ENCODE results near the gene JAK3. TPM values are rescaled to one million over a fixed set of nuclear protein-coding genes. Genes with fewer than 3 reads are reported as not detected.
"Not testable (repeated sequence)": the region's sequence is repeated elsewhere in the genome, so short reads cannot be mapped to it uniquely, and the experiment has no call there.

The JAK3 gene
- total RNA-seq = 1.5 TPM
- long read RNA-seq = 0 reads

DNA sequence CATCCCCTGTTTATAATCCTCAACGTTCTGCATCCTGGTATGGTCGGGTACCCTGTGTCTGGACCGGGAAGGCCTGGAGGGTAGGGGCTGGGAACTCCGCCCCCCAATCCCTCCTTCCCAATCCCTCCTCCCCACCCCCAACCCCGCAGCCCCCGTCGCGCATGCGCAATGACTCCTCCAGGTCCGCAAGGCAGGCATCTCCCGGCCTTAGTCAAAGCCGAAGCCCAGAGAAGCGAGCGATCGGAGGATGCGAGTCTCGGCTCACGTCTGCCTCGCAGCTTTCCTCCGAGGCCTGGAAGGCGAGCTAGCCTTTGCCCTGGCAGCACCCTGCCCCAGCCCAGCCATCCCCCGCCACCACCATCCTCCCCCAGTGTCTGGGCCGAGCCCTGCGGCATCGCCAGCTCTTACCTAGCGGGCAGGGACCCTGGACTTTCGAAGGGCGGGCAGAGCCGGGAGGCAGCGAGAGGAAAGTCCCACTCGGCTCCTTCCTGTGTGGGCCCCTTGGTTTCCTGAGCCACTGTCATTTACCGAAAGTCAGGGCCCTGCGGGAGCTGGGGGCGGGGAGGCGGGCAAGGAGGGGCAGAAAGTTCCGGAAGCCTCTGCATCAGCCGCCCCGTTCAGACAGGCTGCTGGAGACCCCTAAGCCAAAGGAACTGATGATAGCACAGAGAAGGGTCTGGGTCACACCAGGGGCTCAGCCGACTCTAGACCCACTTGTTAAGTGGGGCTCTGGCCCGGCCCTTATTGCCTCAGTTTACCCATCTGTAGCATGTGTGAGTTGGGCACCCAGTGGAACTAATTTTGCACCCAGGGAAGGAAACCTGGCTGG, at the start of gene JAK3:
TSS of gene JAK3 (minus strand) at position 445 of the 829 bp plus-strand sequence. CDS start 3,565 bp downstream, outside the sequence.
- ATAC-seq (ENCODE audit: poor library complexity) (peak; percentile 77), DNase-seq (peak; percentile 74)
- intact Hi-C loops (cut with DNase I) = no loop called here

DNA sequence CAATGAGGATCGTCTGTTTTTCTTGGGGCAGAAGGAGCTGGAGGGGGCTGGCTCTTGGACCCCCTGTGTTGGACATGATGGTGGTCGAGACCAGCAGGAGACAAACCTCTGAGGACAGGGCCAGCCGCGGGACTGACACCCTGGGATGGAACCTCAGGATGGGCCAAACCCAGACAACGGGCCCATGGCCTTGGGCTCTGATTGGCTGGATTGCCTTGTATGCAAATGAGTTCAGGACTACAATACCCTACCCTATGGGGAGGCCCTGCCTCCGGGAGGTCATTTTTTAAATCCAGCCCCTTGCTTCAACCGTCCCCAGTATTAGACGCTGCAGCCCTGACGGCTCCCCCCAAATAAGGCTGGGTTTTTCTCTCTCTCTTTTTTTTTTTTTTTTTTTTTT, 46.0 kb upstream of the JAK3 start:
- intact Hi-C loops (cut with DNase I) = no loop called here
- DNase-seq = no peak
- no peak for ATAC-seq (ENCODE audit: poor library complexity)

DNA sequence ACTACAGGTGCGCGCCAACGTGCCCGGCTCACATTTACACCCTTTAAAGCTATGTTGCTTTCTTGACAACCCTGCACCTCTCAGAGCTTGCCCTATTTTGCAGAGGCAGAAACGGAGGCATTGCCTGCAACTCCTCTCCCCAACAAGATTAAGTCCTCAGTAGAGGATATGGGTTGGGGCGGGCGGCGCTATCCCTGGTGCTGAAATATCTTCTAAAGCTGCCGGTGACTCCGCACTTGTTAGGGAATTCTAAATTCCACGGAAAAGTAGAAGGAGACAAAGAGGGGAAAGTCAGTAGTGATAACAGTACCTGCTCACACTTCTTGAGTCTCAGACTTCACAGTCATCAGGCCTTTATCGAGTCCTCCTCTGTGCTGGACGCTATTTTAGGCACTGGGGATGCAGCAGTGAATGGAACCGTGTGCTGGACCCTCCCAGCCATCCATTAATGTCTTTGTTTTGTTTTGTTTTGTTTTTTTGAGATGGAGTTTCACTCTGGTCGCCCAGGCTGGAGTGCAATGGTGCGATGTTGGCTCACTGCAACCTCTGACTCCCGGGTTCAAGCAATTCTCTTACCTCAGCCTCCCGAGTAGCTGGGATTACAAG, 41.9 kb upstream of the JAK3 start:
- intact Hi-C loops (cut with DNase I) = no loop called here
- DNase-seq (no peak), ATAC-seq (ENCODE audit: poor library complexity) (no peak)

DNA sequence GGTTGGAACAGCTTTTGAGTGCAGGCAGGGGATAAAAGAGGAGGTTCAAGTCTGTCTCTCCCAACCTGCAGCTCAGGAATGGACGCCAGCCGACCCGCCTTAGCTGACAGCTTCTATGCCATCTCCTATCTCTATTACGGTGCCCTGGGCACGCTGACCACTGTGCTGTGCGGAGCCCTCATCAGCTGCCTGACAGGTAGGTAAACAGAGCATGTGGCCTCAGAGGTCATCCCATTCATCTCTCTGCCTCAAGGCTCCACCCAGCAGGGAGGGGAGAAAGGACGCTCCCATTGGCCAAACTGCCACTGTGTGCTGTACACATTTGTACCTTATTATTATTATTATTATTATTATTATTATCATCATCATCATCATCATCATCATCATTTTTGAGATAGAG, 40.5 kb upstream of the JAK3 start:
- DNase-seq (no peak), ATAC-seq (ENCODE audit: poor library complexity) (no peak)
- intact Hi-C loops (cut with DNase I) = no loop called here

DNA sequence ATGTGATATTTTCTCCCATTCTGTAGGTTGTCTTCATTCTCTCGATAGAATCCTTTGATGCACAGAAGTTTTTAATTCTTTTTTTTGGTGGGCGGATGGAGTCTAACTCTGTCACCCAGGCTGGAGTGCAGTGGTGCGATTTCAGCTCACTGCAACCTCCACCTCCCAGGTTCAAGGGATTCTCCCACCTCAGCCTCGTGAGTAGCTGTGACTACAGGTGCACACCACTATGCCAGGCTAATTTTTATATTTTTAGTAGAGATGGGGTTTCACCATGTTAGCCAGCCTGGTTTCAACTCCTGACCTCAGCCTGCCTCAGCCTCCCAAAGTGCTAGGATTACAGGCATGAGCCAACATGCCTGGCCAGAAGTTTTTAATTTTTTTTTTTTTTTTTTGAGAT, 39.4 kb upstream of the JAK3 start:
- ATAC-seq (ENCODE audit: poor library complexity); DNase-seq; intact Hi-C loops (cut with DNase I): not testable (repeated sequence)

DNA sequence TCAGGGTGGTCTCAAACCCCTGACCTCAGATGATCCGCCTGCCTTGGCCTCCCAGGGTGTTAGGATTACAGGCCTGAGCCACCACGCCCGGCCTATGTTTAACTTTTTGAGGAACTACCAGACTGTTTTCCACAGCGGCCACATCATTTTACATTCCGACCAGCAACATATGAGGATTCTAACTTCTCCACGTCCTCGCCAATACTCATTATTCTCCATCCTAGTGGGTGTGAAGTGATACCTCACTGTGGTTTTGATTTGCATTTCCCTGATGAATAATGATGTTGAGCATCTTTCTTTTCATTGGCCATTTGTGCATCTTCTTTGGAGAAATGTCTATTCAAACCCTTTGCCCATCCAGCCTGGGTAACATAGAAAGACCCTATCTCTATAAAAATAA, 38.7 kb upstream of the JAK3 start:
- ATAC-seq (ENCODE audit: poor library complexity) = no peak
- intact Hi-C loops (cut with DNase I) = no loop called here

DNA sequence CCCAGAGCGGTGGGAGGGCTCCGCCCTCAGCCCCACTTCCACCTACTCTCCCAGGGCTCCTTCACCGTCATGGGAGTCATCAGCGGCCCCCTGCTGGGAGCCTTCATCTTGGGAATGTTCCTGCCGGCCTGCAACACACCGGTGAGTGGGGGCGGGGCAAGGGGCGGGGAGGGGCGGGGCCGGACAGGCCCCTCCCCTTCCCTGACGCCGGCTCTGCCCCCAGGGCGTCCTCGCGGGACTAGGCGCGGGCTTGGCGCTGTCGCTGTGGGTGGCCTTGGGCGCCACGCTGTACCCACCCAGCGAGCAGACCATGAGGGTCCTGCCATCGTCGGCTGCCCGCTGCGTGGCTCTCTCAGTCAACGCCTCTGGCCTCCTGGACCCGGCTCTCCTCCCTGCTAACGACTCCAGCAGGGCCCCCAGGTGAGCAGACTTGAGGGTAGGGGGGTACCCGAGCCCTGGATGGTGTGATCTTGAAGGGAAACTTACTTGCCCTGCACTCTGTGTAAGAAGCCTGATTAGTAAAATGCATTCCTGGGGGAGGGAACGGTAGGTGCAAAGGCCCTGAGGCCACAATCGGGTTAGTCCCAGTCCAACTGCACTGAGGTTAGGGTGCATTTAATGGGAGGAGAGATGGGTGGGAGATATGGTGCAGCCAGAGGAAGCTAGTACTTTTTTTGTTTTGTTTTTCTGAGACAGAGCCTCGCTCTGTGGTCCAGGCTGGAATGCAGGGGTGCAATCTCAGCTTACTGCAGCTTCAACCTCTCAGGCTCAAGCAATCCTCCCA, 36.0 kb upstream of the JAK3 start:
- no peak for ATAC-seq (ENCODE audit: poor library complexity)
- DNase-seq = no peak
- intact Hi-C loops (cut with DNase I) = no loop called here

More for the DNA sequence above, 38.7 kb upstream of the JAK3 start:
- no peak for DNase-seq

DNA sequence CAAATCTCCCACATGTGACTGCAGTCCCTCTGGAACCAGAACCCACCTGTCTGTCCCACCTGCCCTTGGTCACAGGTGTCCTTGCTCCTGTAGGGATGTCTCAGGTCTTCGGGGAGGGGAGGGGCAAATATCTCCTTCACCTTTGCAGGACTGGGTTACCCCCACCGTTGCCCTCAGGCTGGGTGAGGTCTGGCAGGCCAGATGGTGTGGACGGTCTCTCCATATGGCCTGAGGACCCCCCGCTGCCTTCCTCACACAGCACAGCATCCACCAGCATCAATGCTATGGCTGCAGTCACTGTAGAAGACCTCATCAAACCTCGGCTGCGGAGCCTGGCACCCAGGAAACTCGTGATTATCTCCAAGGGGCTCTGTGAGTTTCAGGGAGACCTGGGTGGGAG, 33.9 kb upstream of the JAK3 start:
- ATAC-seq (ENCODE audit: poor library complexity) = no peak
- intact Hi-C loops (cut with DNase I) = no loop called here

DNA sequence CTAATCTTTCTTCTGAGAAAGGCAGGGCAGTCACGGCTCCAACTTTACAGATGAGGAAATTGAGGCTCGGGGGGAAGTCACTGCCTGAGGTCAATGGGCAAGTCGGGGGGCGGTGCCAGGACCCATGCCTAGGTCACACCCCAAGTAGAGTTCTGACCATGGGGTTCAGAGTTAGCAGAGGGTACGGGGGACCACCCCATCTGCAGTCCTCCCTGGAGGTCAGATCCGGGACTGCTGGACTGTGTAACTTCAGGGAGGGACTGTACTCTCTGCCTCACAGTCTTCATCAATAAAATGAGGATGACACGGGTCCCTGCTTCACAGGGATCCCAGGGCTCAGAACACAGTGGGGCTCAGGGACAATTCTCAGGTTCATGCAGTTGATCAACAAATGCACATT, 31.7 kb upstream of the JAK3 start:
- intact Hi-C loops (cut with DNase I) = no loop called here
- DNase-seq = no peak

More for the DNA sequence above, 33.9 kb upstream of the JAK3 start:
- DNase-seq = no peak

DNA sequence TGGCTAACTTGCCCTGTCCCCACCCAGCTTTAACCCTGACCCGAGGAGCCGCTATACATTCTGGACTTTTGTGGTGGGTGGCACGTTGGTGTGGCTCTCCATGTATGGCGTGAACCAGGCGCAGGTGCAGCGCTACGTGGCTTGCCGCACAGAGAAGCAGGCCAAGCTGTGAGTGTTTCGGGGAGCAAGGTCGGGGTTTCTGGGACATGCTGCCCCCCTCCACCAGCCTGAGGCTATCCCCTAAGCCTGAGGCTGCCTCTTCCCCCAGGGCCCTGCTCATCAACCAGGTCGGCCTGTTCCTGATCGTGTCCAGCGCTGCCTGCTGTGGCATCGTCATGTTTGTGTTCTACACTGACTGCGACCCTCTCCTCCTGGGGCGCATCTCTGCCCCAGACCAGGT, 29.9 kb upstream of the JAK3 start:
- DNase-seq (no peak), ATAC-seq (ENCODE audit: poor library complexity) (no peak)
- intact Hi-C loops (cut with DNase I) = no loop called here

More for the DNA sequence above, 31.7 kb upstream of the JAK3 start:
- ATAC-seq (ENCODE audit: poor library complexity) = no peak

DNA sequence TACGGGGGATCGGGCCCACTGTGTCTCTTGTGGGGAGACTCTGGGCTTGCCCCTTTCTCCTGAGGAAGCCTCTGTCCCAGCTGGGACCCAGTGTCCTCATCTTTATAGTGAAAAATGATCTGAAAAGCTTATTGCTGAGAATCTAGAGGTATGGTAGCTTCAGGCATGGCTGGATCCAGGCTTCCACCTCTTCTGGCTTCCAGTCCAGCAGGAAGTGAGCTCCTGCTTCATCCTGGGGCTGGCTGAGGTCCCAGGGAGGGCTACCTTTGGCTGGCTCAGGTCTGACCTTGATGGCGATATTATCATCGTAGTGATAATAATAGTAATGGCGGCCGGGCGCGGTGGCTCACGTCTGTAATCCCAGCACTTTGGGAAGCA, 27.0 kb upstream of the JAK3 start:
- no peak for ATAC-seq (ENCODE audit: poor library complexity)
- intact Hi-C loops (cut with DNase I) = no loop called here
- DNase-seq = no peak

DNA sequence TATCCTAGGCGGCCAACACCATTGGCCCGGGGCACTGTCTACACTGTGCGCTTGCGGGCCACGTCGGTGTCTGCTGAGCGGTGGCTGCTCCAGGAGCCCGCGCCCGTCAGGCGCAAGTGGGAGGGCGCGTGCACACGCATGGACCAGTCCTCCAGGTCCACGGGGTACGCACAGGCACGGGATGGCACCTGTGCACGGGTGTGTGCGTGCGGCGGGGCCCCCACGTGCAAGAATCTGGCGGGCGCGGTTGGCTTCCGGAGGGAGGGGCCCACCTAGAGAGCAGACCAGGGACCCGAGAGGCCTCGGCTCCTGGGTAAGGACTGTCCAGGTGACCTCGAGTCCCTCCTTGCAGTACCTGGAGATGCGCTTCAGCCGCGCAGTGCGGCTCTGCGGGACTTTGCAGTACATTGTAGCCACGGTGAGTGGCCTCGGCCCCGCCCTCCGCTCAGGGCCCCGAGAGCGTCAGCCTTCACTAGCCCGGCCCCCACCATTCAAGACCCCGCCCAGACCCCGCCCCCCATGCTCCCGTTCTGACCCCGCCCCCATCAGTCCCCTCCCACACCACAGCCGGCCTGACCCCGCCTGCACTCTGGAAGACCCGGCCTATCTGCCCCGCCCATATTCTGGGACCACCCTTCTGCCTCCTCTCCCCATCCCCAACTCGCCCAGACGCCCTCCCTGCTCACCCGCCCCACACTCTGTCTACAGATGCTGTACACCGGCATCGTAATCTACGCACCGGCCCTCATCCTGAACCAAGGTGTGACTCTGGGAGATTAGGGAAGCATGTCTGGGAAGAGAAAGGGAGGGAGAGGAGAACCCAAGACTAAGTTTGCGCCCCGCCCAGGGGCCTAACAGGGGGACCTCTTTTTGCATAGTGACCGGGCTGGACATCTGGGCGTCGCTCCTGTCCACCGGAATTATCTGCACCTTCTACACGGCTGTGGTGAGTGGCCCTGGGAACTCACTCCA, 26.3 kb upstream of the JAK3 start:
- intact Hi-C loops (cut with DNase I) = no loop called here
- no peak for DNase-seq
- ATAC-seq (ENCODE audit: poor library complexity) = no peak

DNA sequence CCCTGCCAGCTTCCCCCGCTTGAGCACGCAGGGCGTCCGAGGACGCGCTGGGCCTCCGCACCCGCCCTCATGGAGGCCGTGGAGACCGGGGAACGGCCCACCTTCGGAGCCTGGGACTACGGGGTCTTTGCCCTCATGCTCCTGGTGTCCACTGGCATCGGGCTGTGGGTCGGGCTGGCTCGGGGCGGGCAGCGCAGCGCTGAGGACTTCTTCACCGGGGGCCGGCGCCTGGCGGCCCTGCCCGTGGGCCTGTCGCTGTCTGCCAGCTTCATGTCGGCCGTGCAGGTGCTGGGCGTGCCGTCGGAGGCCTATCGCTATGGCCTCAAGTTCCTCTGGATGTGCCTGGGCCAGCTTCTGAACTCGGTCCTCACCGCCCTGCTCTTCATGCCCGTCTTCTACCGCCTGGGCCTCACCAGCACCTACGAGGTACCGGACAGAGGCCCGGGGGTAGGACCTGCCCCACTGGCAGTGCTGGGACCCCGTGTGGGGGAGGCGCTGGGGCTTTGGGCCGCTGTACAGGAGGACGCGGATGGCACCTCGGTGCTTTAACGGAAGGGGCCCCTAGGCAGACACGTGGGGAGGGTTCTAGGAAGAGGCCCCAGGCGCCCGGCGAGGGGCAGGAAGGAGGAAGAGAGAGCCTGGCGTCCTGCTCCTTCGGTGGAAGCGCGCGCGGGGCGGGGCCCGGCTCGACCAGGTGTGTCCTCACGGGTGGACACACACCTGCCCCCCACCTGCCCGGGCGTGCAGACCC, 24.6 kb upstream of the JAK3 start:
- no peak for DNase-seq
- intact Hi-C loops (cut with DNase I) = no loop called here
- ATAC-seq (ENCODE audit: poor library complexity) = no peak

DNA sequence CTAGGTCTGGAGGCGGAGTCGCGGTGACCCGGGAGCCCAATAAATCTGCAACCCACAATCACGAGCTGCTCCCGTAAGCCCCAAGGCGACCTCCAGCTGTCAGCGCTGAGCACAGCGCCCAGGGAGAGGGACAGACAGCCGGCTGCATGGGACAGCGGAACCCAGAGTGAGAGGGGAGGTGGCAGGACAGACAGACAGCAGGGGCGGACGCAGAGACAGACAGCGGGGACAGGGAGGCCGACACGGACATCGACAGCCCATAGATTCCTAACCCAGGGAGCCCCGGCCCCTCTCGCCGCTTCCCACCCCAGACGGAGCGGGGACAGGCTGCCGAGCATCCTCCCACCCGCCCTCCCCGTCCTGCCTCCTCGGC, 24.1 kb upstream of the JAK3 start, which contains the start of gene SLC5A5:
TSS of gene SLC5A5 (plus strand) at position 68 of the 373 bp plus-strand sequence. CDS start 375 bp downstream, outside the sequence.
- no peak for DNase-seq
- intact Hi-C loops (cut with DNase I) = no loop called here
- peak; percentile 30 for ATAC-seq (ENCODE audit: poor library complexity)

DNA sequence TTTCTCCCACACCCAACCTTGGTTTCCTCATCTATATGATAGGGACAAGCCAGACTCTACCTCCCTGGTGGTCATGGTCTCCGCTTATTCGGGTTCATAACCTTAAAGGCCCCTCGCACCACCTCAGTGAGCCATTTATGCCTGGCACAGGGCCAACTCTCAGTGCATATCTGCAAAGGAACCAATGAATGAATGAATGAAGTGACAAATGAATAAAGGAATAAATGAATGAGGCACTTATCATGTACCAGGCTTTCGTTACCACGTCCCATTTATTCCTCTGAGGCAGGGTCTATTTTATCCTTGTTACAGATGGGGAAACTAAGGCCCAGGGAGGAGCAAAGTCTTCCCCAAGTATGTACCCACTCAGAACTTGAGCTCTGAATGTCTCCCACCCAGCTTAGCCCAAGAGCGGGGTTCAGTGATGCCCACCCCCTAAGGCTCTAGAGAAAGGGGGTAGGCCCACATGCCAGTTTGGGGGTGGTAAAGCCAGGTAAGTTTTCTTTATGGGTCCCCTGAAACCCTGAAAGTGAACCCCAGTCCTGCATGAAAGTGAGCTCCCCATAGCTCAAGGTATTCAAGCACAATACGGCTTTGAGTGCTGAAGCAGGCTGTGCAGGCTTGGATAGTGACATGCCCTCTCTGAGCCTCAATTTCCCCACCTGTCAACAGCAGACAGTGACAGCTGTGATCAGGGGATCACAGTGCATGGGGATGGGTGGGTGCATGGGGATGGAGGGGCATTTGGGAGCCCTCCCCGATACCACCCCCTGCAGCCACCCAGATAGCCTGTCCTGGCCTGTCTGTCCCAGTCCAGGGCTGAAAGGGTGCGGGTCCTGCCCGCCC, 23.5 kb upstream of the JAK3 start:
- DNase-seq = no peak
- intact Hi-C loops (cut with DNase I) = no loop called here
- no peak for ATAC-seq (ENCODE audit: poor library complexity)

DNA sequence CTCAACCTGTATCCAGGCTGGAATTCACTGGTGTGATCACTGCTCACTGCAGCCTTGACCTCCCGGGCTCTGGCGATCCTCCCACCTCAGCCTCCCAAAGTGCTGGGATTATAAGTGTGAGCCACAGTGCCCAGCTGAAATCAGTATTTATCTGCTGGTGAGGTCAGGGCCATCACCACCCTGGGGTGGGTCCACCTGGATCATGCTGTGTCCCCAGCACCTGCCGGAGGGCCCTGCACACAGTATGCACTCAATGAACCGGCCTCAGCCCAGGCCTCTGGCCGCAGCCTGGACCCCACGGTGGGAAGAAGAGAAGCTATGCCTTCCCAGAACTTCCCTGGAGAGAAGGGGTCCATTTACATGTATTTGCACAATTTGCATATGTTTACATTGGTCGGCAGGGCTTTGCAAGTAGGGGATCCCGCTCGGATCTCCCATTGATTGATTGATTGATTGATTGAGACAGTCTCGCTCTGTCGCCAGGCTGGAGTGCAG, 21.4 kb upstream of the JAK3 start:
- DNase-seq (no peak), ATAC-seq (ENCODE audit: poor library complexity) (no peak)
- intact Hi-C loops (cut with DNase I) = loop anchor here (10.0 kb wide), 1 partner anchor 126 kb away; no protein-coding TSS in a partner anchor

DNA sequence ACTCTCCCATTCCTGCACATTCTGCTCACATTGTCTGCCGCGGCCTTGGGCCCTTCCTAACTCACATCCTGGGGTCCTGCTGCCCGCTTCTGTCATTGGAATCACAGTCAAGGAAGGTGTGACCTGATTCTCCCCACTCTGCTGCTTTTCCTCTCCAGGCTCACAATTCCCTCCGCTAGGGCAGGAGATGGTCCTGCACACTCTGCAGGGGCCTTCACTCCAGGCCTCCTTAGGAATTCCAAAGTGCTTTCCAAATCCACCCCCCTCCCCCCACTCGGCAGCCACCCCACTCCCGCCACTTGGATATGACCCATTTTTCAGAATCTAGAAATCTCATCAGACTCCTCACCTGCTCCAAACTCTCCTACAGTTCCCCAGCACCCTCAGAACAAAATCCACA, 20.9 kb upstream of the JAK3 start:
- intact Hi-C loops (cut with DNase I) = loop anchor here (10.0 kb wide), 1 partner anchor 126 kb away; no protein-coding TSS in a partner anchor
- ATAC-seq (ENCODE audit: poor library complexity) = no peak
- DNase-seq = no peak
